ENCODE measurements around the gene STOX1.
"Not testable (repeated sequence)": the region's sequence is repeated elsewhere in the genome, so short reads cannot be mapped to it uniquely, and the experiment has no call there.

The STOX1 gene

DNA sequence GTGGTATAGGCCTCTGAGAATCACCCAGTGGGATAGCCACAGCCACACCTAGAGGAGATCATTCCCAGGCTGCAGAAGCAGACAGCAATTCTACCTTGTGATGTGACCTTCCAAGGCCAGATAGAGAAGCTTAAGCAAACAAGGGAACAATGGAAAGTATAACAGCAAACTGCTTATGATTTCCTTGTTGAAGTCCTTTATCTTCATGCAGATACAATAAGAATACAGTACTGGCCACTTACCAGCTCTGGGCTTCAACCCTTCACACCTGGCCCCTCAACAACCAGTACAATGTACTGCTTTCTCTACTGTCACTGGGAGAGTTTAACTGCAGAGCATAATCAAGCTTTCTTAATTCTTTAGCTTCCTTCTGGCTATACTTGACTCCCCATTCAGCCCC, 51.2 kb downstream of the STOX1 start:
- DNase-seq (ENCODE audit: low read depth in 2 of 2): no peak

DNA sequence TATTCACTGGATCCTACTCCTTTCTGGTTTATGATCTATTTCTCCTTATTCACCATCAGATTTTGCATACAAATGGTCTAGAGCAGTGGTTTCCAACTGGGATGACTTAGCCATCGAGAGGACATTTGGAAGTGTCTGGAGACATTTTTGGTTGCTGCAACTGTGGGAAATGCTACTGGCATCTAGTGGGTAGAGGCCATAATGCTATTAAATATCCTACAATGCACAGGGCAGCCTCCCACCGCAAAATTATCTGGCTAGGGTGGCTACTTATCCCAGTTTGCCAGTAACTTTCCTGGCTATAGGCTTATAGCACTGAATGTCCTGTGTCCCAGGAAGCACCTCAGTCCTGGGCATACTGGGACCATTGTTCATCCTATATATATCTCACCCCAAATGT, 52.3 kb downstream of the STOX1 start:
- no peak for DNase-seq (ENCODE audit: low read depth in 2 of 2)

DNA sequence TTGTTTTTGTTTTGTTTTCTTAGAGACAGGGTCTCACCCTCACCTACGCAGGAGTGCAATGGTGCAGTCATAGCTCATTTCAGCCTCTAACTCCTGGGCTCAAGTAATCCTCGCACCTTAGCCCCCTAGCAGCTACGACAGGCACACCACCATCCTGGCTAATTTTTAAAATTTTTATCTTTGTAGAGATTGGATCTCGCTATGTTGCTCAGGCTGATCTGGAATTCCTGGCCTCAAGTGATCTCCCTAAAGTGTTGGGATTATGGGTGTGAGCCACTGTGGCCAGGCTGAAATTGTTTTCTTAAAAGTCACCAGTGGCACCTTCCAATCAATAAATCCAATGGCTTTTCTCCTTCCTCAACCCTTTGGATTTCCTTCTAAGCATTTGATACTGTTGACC, 52.9 kb downstream of the STOX1 start:
- no peak for DNase-seq (ENCODE audit: low read depth in 2 of 2)

DNA sequence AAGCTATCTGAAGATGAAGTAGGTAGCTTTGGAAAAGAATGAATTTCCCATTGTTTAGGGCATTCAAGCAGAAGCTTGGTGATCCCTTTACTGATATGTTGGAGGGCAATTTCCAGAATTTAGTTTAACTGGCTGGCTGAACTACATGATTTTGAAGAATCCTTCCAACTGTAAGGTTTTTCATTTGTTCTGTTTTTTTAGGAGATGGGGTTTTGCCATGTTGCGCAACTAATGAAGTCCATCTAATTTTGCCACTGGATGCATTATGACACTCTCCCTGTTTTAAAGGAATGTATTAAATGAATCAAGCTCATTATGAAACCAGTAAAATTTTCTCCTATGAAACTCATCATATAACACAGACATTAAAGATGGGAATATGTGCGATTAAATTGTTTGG, 67.7 kb downstream of the STOX1 start:
- no peak for DNase-seq (ENCODE audit: low read depth in 2 of 2)

- DNase-seq (ENCODE audit: low read depth in 2 of 2): no peak
Measured at GRCh38 chr10:68897336-68897741, 70.0 kb downstream of the STOX1 start.

DNA sequence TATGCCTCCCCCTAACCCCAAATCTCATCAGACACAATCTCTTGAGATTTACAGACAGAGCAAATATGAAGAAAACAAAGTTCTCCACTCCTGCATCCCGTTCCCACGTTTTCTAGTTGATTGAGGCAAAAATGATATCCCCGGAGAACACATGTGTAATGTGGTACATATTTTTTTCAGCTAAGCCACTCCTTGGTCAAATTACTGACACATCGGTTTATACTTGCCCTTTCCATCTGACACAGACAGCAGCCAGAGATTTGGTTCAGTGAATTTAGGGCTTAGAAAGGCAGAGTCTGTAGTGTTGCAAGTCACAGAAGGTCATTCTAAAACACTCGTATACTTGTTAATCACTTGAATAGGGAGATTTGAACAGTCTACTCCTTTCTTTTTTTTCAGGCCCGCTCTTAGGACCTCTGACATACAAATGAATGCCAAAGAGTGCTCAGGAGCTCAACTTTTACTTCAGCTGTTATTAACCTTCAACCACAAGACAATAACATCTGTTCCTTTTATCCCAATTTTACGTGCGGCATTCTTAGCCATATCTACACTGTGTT, 71.9 kb downstream of the STOX1 start:
- DNase-seq (ENCODE audit: low read depth in 2 of 2): no peak

DNA sequence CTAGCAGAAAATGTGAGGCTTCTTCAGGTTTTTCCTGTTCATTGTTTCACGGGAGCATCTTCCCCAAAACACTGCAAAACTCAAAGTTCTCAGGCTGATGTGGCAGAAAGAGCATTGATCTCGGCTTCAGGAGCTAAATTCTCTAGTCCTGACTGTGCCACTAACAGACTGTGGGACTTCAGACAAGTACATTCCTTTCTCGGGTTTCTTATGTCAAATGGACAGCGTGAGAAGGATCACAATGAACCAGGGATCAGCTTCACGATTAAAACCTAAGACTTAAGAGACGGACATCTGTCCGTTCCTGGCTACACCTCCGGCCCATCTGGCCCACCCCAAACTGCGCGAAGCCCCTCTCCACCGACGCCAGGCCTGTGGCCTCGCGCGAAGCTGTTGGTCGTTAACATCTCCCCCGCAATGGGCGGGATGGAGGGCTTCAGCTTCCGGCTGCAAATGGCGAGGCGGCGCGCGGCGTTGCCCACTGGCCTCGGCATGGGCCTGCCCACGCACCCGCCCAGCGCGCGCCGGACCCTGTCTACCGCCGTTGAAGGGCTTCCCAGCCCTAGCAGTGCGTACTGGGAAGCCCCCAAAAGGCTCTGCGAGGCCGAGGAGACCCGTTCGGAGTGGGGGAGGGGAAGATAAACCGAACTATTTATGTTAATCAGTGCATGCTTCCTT, 73.2 kb downstream of the STOX1 start:
- DNase-seq (ENCODE audit: low read depth in 2 of 2): peak in 1 of 2 donors; percentile 69

- DNase-seq (ENCODE audit: low read depth in 2 of 2): peak; percentile 92 to 98
Measured at GRCh38 chr10:68901105-68901927, 74.0 kb downstream of the STOX1 start, which contains the start of gene DDX50. Gene DDX50, plus strand, starts transcription at chr10:68901315. Its CDS starts 70 bp downstream, at chr10:68901385.

GRCh38 chr10:68902382-68902781, 75.1 kb downstream of the STOX1 start:
- DNase-seq (ENCODE audit: low read depth in 2 of 2): no peak

DNA sequence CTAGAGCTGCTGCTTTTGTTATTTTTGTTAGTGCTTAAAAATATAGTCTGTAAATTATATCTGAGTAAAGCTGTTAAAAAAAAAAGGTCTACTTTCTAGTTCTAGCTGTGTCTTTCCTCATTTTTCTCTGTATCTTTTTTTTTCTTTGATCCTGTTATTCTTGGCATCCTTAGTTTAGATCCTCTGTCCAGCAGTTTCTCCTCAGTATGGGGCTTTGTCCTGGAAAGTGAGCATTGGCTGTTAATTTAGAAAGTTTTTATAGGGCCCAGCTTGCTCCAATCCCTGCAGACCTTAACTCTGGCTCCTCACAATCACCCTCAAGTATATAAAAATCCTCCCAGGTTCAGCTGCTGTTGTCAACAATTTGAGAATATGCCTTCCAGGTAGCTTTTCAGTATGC, 97.3 kb downstream of the STOX1 start:
- DNase-seq (ENCODE audit: low read depth in 2 of 2): no peak

GRCh38 chr10:68925489-68925888, 98.2 kb downstream of the STOX1 start:
- DNase-seq (ENCODE audit: low read depth in 2 of 2): no peak

- not testable (repeated sequence) for DNase-seq (ENCODE audit: low read depth in 2 of 2)
Measured at GRCh38 chr10:68929157-68929556, 101.8 kb downstream of the STOX1 start.

GRCh38 chr10:68929888-68930287, 102.6 kb downstream of the STOX1 start:
- DNase-seq (ENCODE audit: low read depth in 2 of 2): not testable (repeated sequence)

DNA sequence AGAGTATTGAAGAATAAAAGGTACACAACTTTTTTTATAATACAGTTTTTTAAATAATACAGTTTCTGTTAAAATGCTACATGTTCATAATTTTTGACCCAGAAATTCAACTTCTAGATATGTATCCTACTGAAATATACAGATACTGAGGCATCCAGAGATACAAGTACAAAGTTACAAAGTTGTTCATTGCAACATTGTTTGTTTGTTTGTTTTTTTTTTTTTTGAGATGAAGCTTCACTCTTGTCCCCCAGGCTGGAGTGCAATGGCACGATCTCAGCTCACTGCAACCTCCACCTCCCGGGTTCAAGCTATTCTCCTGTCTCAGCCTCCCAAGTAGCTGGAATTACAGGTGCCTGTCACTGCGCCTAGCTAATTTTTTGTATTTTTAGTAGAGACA, 105.5 kb downstream of the STOX1 start:
- DNase-seq (ENCODE audit: low read depth in 2 of 2): not testable (repeated sequence)

DNA sequence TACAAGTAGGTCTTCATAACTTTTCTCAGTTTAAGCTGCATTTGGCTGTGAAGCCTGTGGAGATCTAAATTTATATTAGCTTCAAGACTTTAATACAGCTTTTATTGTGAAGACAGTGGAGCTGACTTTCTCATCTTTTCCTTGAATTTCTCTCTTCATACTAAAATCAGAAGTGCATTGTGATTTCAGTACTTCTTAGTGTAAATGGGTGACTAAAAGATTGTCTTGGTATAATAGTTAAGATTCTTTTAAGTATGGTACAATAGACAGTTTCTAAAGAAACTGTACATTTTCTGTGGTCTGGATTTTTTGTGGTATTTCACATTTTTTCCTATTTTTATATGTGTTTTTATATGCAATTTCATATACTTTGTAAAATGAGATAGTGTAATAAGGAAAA, 107.7 kb downstream of the STOX1 start:
- no peak for DNase-seq (ENCODE audit: low read depth in 2 of 2)

- no peak for DNase-seq (ENCODE audit: low read depth in 2 of 2)
Measured at GRCh38 chr10:68938117-68938516, 110.8 kb downstream of the STOX1 start.

DNA sequence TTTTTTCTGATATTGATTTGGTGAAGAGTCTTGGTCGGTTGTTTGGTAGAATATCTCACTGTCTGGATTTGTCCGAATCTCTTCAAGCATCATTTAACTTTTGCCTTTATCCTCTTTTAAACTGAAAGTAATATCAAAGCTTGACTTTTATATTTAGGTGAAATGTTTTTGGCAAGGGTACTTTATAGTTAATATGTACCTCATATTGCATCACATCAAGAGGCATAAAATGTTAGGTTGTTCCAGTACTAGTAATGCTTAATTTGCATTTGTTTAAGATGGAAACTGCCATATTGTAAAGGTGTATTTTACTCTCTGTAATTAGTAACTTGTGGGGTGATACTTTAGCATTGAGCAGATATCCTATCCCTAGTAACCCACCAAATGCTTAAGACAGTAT, 111.6 kb downstream of the STOX1 start:
- DNase-seq (ENCODE audit: low read depth in 2 of 2): no peak

DNA sequence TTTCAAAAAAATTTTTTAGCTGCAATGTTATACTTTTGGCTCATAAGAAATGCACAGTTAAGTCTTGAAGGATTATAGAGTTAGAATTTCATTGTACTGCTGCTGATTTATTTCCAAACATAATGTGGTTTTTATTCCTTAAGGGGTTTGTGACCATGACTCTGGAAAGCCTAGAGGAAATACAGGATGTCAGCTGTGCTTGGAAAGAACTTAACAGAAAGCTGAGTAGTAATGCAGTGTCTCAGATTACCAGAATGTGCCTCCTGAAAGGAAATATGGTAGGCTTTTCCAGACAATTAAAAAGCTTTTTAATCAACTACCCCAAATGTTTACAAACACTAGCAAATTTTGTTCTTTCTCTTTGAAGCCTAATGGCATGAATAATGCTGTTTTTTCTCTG, 113.6 kb downstream of the STOX1 start:
- DNase-seq (ENCODE audit: low read depth in 2 of 2): not testable (repeated sequence)

Measured in stimulated activated CD8-positive, alpha-beta memory T cell treated with anti-CD3 and anti-CD28 coated beads, Interleukin-7, amount 100 ng/mL, for 4 hours (primary cell).